ENCODE data around the gene SASS6. TPM values are rescaled to one million over a fixed set of nuclear protein-coding genes. Genes with fewer than 3 reads are reported as not detected.

Gene SASS6
- total and polyA plus RNA-seq, 10 of the 15 experiments (the other 5 are each of a cell fraction or from before 2014, with no cell fraction given): 6.6 to 17.9 (median 10.2) TPM

- peaks cover 0 to 9% of the 10 kb centered on the region in 2 experiments; a peak in 2 of 4 replicates for H3K36me3 ChIP-seq (ENCODE audit: control insufficient read depth in 2 of 2, insufficient read depth in 2 of 2, low read length in 1 of 2)
- H3K79me2 ChIP-seq (ENCODE audit: control insufficient read depth, insufficient read depth, low read length): peaks cover 48% of the 10 kb centered on the region
- no peak overlapping the region for H3K27ac ChIP-seq (ENCODE audit: control insufficient read depth, insufficient read depth)
- no peak overlapping the region; the same call in 1 of the 2 replicates for H3K4me2 ChIP-seq (ENCODE audit: control insufficient read depth, insufficient read depth)
- in situ Hi-C loops (cut with MboI) (no loop called here), intact Hi-C loops (cut with micrococcal nuclease; ENCODE audit: unreplicated experiment) (loop anchor here (2.0 to 10.0 kb wide), 2 partner anchors 320 to 326 kb away; no protein-coding TSS in a partner anchor)
- ChIA-PET RAD21 (ENCODE audit: unreplicated experiment) (interaction anchor here (1.1 to 2.1 kb wide), 5 partner anchors 114 to 369 kb away, joined by 3 to 5 read pairs (median 4); partner anchors contain the start of gene FRRS1), SMC1A (ENCODE audit: uncharacterized antibody, unreplicated experiment) (interaction anchor here (0.7 to 1.9 kb wide), 11 partner anchors 11 to 329 kb away, joined by 3 to 9 read pairs (median 3); no protein-coding TSS in a partner anchor), CTCF (interaction anchor here (0.6 to 1.9 kb wide), 5 partner anchors 83 to 732 kb away, joined by 3 to 9 read pairs (median 3); no protein-coding TSS in a partner anchor), POLR2A (interaction anchor here (1.0 kb wide), 1 partner anchor 324 kb away, joined by 3 read pairs; no protein-coding TSS in a partner anchor)
- TF ChIP-seq POLR2AphosphoS5 (IDR thresholded peaks at IDR 0.05; ENCODE audit: low read length): no peak
- TF ChIP-seq, protein P1, sequence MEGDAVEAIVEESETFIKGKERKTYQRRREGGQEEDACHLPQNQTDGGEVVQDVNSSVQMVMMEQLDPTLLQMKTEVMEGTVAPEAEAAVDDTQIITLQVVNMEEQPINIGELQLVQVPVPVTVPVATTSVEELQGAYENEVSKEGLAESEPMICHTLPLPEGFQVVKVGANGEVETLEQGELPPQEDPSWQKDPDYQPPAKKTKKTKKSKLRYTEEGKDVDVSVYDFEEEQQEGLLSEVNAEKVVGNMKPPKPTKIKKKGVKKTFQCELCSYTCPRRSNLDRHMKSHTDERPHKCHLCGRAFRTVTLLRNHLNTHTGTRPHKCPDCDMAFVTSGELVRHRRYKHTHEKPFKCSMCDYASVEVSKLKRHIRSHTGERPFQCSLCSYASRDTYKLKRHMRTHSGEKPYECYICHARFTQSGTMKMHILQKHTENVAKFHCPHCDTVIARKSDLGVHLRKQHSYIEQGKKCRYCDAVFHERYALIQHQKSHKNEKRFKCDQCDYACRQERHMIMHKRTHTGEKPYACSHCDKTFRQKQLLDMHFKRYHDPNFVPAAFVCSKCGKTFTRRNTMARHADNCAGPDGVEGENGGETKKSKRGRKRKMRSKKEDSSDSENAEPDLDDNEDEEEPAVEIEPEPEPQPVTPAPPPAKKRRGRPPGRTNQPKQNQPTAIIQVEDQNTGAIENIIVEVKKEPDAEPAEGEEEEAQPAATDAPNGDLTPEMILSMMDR (IDR thresholded peaks at IDR 0.05 in 2 of 3, conservative IDR thresholded peaks at IDR 0.05 in 1 of 3; ENCODE audit: control insufficient read depth in 2 of 3, extremely low read depth in 1 of 3, insufficient read depth in 1 of 3, low read depth in 3 of 3, low read length in 3 of 3): peak; percentile 19 to 54 (median 22); a peak in 3 of 6 replicates
- no peak for TF ChIP-seq NR2C1 (IDR thresholded peaks at IDR 0.05)
- TF ChIP-seq KAT2A (conservative IDR thresholded peaks at IDR 0.05; ENCODE audit: control insufficient read depth, low read depth, low read length): no peak
- TF ChIP-seq RFX5 (IDR thresholded peaks at IDR 0.05; ENCODE audit: low read depth, low read length): no peak
- no peak for TF ChIP-seq IKZF2 (IDR thresholded peaks at IDR 0.05)
- TF ChIP-seq EGR1 (IDR thresholded peaks at IDR 0.05; ENCODE audit: borderline replicate concordance in 1 of 2, low read depth in 2 of 2, low read length in 2 of 2): no peak
- TF ChIP-seq RAD21 (IDR thresholded peaks at IDR 0.05; ENCODE audit: insufficient read depth, low read depth, low read length): peak; percentile 63
- TF ChIP-seq SMC3 (IDR thresholded peaks at IDR 0.05; ENCODE audit: borderline replicate concordance, low read length): peak; percentile 36; the same call in 1 of the 2 replicates
- no peak for TF ChIP-seq NR2C2 (IDR thresholded peaks at IDR 0.05; ENCODE audit: borderline replicate concordance, control insufficient read depth, insufficient read length, low read depth)
- TF ChIP-seq IRF4 (IDR thresholded peaks at IDR 0.05; ENCODE audit: low read depth, low read length): no peak
- TF ChIP-seq SMAD1 (IDR thresholded peaks at IDR 0.05; ENCODE audit: low read depth, partially characterized antibody): no peak
- TF ChIP-seq SMAD5 (IDR thresholded peaks at IDR 0.05; ENCODE audit: low read depth): no peak
- no peak for TF ChIP-seq NFYB (IDR thresholded peaks at IDR 0.05; ENCODE audit: insufficient read depth, low read depth, low read length)
- no peak for TF ChIP-seq HCFC1 (IDR thresholded peaks at IDR 0.05; ENCODE audit: low read length)
- no peak for TF ChIP-seq MEF2B (IDR thresholded peaks at IDR 0.05; ENCODE audit: partially characterized antibody, poor library complexity, severe bottlenecking)
- H3K27me3 ChIP-seq (replicated peaks in 1 of 2; ENCODE audit: control insufficient read depth in 2 of 2, insufficient read depth in 2 of 2, low read length in 1 of 2): no peaks in the 10 kb centered on the region
- ATAC-seq (no peak), FAIRE-seq (no peak), DNase-seq (ENCODE audit: low read depth, low spot score) (no peak)
- H2AFZ ChIP-seq (ENCODE audit: control insufficient read depth, low read depth, low read length): no peak overlapping the region
- peaks cover 7% of the 10 kb centered on the region for H3K4me1 ChIP-seq (ENCODE audit: control insufficient read depth, insufficient read depth, low read length)
- no peaks in the 10 kb centered on the region for H3K9me3 ChIP-seq (replicated peaks; ENCODE audit: control insufficient read depth, insufficient read depth, low read length)
- no TSS peak for BruUV-seq (replicated peaks)
- H3K4me3 ChIP-seq: no peak overlapping the region
- WGBS (ENCODE audit: insufficient coverage, insufficient replicate concordance, low lambda C conversion rate, missing lambda C conversion rate): 46% methylated on average over 3 of the region's 3 CpGs
- H4K20me1 ChIP-seq (ENCODE audit: control insufficient read depth, insufficient read depth): no peaks in the 10 kb centered on the region
- H3K9ac ChIP-seq (ENCODE audit: control insufficient read depth, insufficient read depth, low read length): no peak overlapping the region
Observed at GRCh38 chr1:100134872-100135271, 2.1 kb upstream of the SASS6 start.

Data from GM12878 (cell line).